ENCODE results near the gene ACTL10. TPM values are rescaled to one million over a fixed set of nuclear protein-coding genes. Genes with fewer than 3 reads are reported as not detected.

Gene ACTL10
- total RNA-seq, 1 experiment from 2014 or later: 0.85 TPM

DNA sequence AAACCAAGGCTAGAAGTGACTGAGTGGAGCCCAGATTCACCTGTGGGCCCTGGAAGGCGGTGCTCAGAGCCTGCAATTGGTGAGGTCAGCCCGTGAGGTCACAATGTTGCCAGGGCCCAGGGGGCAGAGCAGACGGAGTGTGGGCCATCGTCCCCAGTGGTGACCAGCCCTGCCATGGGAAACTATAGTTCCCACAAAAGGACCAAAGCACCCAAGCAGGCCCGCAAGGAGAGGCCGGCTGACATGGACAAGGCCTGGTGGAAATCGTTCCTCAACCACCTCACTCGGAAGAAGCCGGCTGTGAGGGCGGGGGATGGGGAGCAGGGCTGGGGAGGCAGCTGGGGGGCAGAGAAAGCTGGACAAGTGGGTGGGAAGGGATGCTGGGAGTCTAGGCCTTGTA is 4.6 kb upstream of the ACTL10 start, which contains the start of gene C20orf144:
Gene C20orf144, plus strand, starts transcription at position 156 of the 400 bp plus-strand sequence. Its CDS starts 19 bp downstream, at position 175.
- H3K36me3 ChIP-seq (ENCODE audit: low read depth): no peaks in the 10 kb centered on the region
- no peaks in the 10 kb centered on the region; the same call in none of the 2 replicates for H3K79me2 ChIP-seq (ENCODE audit: low read depth)
- peaks cover 29% of the 10 kb centered on the region; the same call in 1 of the 2 replicates for H3F3A ChIP-seq (ENCODE audit: insufficient read depth, low read depth)
- no peaks in the 10 kb centered on the region for H4K20me1 ChIP-seq (ENCODE audit: insufficient read depth)
- H3K4me2 ChIP-seq: peak within 1 kb of the TSS; percentile 90
- DNase-seq: no peak
- ChIA-PET POLR2A (ENCODE audit: unreplicated experiment) (no interaction called here), CTCF (no interaction called here)
- no peaks in the 10 kb centered on the region for H3K9me3 ChIP-seq (ENCODE audit: insufficient read depth, low read depth)
- H2AFZ ChIP-seq: peak within 1 kb of the TSS; percentile 66
- no peaks in the 10 kb centered on the region for H3K9me2 ChIP-seq (ENCODE audit: insufficient read depth)
- intact Hi-C loops (cut with micrococcal nuclease; ENCODE audit: unreplicated experiment): loop anchor here (10.0 kb wide), 1 partner anchor 333 kb away; the partner anchor contains the start of gene RALY
- H3K4me1 ChIP-seq (replicated peaks; ENCODE audit: insufficient read depth): peaks cover 26% of the 10 kb centered on the region; the same call in 1 of the 2 replicates
- TF ChIP-seq, protein P1, sequence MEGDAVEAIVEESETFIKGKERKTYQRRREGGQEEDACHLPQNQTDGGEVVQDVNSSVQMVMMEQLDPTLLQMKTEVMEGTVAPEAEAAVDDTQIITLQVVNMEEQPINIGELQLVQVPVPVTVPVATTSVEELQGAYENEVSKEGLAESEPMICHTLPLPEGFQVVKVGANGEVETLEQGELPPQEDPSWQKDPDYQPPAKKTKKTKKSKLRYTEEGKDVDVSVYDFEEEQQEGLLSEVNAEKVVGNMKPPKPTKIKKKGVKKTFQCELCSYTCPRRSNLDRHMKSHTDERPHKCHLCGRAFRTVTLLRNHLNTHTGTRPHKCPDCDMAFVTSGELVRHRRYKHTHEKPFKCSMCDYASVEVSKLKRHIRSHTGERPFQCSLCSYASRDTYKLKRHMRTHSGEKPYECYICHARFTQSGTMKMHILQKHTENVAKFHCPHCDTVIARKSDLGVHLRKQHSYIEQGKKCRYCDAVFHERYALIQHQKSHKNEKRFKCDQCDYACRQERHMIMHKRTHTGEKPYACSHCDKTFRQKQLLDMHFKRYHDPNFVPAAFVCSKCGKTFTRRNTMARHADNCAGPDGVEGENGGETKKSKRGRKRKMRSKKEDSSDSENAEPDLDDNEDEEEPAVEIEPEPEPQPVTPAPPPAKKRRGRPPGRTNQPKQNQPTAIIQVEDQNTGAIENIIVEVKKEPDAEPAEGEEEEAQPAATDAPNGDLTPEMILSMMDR (conservative IDR thresholded peaks at IDR 0.05): no peak
- TF ChIP-seq EZH2 (IDR thresholded peaks at IDR 0.05; ENCODE audit: low read depth): no peak
- no peaks in the 10 kb centered on the region for H3K27me3 ChIP-seq (ENCODE audit: insufficient read depth, low read depth)
- H3K27ac ChIP-seq: no peak within 1 kb of the TSS
- BruUV-seq (replicated peaks): no TSS peak
- H3K4me3 ChIP-seq: peak within 1 kb of the TSS; percentile 78

DNA sequence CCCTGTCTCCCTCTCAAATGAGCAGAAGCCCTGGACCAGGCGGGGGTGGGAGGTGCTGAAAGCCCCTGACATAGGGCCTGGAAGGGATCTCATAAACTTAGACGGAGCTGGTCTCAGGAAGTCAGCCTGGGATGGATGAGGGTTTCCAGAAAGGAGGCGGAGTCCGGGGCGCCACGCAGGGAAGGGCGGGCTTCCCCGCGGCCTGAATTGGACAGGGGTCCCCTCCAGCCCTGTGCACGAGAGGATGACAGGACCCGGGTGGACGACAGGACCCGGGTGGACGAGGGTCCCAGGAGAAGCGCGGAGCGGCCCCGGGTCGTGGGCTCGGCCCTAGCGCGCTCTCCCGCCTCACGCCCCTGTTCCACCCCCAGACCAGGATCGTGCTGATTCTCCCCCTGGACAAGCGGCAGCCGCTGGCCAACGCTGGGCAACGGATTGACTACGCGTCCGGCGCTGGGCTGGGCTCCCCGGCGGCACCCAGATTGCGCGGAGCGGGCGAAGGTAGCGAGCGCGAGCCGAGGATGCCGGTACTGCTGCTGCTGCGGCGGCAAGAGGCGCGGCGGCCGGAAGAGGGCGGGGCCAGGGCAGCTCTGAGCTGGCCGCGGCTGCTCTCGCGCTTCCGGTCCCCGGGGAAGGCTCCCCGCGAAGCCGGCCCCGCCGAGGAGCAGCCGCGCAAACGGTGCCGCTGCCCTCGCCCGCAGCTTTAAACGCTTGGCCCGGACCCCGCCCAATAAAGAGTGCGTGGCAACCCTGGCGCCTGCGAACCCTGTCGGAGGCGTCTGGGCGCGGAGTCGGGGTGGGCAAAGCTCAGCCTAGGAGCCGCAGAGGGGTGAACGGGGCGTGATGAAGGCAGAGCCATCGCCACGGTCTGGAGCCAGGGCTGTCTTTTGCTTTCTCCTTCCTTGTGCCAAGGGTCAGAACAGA is 3.3 kb upstream of the ACTL10 start:
- TF ChIP-seq, protein P1 (conservative IDR thresholded peaks at IDR 0.05): no peak
- TF ChIP-seq EZH2 (IDR thresholded peaks at IDR 0.05; ENCODE audit: low read depth): no peak
- intact Hi-C loops (cut with micrococcal nuclease; ENCODE audit: unreplicated experiment): loop anchor here (10.0 kb wide), 1 partner anchor 331 kb away; the partner anchor contains the start of gene RALY
- Histone ChIP-seq H3K27ac (no peak overlapping the region), H3K4me3 (peak overlapping the region; percentile 78), H3K9me3 (ENCODE audit: insufficient read depth, low read depth) (no peaks in the 10 kb centered on the region), H3K4me1 (replicated peaks; ENCODE audit: insufficient read depth) (peaks cover 34% of the 10 kb centered on the region; the same call in 1 of the 2 replicates), H4K20me1 (ENCODE audit: insufficient read depth) (no peaks in the 10 kb centered on the region), H3K79me2 (ENCODE audit: low read depth) (peaks cover 3% of the 10 kb centered on the region), H3K27me3 (ENCODE audit: insufficient read depth, low read depth) (no peaks in the 10 kb centered on the region), H3K4me2 (peak overlapping the region; percentile 90), H3K36me3 (ENCODE audit: low read depth) (no peaks in the 10 kb centered on the region), H2AFZ (peak overlapping the region; percentile 66), H3K9me2 (ENCODE audit: insufficient read depth) (no peaks in the 10 kb centered on the region), H3F3A (ENCODE audit: insufficient read depth, low read depth) (peaks cover 42% of the 10 kb centered on the region)
- ChIA-PET POLR2A (ENCODE audit: unreplicated experiment) (interaction anchor here (0.5 to 0.7 kb wide), 3 partner anchors 246 to 449 kb away, joined by 4 to 7 read pairs (median 4); no protein-coding TSS in a partner anchor), CTCF (no interaction called here)
- DNase-seq: peak; percentile 58 to 80
- BruUV-seq (replicated peaks): TSS peak; percentile 19

DNA sequence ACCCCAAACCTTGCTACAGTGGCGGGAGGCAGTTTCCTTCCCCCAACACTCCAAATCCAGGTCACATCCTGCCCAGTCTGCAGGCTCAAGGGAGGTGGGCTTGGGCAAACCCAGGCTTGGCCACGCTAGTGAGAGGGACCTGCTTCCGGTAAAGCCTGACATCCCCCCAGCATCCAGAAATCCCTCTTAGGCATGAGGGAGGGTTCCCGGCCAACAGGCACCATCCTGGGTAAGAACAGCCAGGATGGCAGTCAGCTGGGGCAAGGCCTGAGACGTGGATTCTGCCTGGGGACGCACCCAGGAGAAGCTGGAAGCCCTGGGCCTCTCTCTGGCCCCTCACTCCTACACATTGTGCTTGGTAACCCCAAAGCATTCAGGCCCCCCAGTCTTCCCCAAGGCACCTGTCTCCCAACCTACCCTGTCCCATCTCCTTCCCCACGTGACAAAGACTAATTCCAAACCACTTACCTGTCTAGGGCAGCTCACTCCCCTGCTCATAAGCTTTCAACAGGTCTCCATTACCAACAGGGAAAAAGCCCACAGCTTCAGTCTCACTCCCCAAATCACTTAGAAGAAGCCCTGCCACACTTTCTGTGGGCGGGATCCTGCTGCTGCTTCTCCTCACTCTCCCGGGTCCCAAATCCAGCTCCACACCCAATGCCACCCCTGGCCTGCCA is 2.5 kb upstream of the ACTL10 start:
- TF ChIP-seq EZH2 (IDR thresholded peaks at IDR 0.05; ENCODE audit: low read depth): no peak
- TF ChIP-seq, protein P1 (conservative IDR thresholded peaks at IDR 0.05): no peak
- Histone ChIP-seq H3K4me1 (replicated peaks; ENCODE audit: insufficient read depth) (peaks cover 37% of the 10 kb centered on the region; the same call in 1 of the 2 replicates), H3K27me3 (ENCODE audit: insufficient read depth, low read depth) (no peaks in the 10 kb centered on the region), H3K79me2 (ENCODE audit: low read depth) (peaks cover 5% of the 10 kb centered on the region), H3K27ac (no peak overlapping the region), H4K20me1 (ENCODE audit: insufficient read depth) (no peaks in the 10 kb centered on the region), H3K4me3 (peak overlapping the region; percentile 78), H3F3A (ENCODE audit: insufficient read depth, low read depth) (peaks cover 43% of the 10 kb centered on the region), H2AFZ (peak overlapping the region; percentile 66), H3K36me3 (ENCODE audit: low read depth) (no peaks in the 10 kb centered on the region), H3K9me2 (ENCODE audit: insufficient read depth) (no peaks in the 10 kb centered on the region), H3K4me2 (peak overlapping the region; percentile 90), H3K9me3 (ENCODE audit: insufficient read depth, low read depth) (no peaks in the 10 kb centered on the region)
- ChIA-PET POLR2A (ENCODE audit: unreplicated experiment) (interaction anchor here (0.6 to 0.7 kb wide), 3 partner anchors 247 to 845 kb away, joined by 3 to 26 read pairs (median 4); partner anchors contain the start of gene MAPRE1), CTCF (no interaction called here)
- no peak for DNase-seq
- BruUV-seq (replicated peaks): TSS peak; percentile 46
- intact Hi-C loops (cut with micrococcal nuclease; ENCODE audit: unreplicated experiment): loop anchor here (10.0 kb wide), 1 partner anchor 331 kb away; the partner anchor contains the start of gene RALY
